ENCODE measurements around the gene GRK1.
"Not testable (repeated sequence)": the region's sequence is repeated elsewhere in the genome, so short reads cannot be mapped to it uniquely, and the experiment has no call there.

GRCh38 chr13:113624640-113625304, 42.2 kb upstream of the GRK1 start:
- TF ChIP-seq, protein P1, sequence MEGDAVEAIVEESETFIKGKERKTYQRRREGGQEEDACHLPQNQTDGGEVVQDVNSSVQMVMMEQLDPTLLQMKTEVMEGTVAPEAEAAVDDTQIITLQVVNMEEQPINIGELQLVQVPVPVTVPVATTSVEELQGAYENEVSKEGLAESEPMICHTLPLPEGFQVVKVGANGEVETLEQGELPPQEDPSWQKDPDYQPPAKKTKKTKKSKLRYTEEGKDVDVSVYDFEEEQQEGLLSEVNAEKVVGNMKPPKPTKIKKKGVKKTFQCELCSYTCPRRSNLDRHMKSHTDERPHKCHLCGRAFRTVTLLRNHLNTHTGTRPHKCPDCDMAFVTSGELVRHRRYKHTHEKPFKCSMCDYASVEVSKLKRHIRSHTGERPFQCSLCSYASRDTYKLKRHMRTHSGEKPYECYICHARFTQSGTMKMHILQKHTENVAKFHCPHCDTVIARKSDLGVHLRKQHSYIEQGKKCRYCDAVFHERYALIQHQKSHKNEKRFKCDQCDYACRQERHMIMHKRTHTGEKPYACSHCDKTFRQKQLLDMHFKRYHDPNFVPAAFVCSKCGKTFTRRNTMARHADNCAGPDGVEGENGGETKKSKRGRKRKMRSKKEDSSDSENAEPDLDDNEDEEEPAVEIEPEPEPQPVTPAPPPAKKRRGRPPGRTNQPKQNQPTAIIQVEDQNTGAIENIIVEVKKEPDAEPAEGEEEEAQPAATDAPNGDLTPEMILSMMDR (IDR thresholded peaks at IDR 0.05; ENCODE audit: insufficient read depth, low read depth, low read length) = not testable (repeated sequence)
- not testable (repeated sequence) for TF ChIP-seq EZH2 (IDR thresholded peaks at IDR 0.05; ENCODE audit: insufficient read depth, low read length)
